Activated CD4-positive, alpha-beta T cell treated with anti-CD3 and anti-CD28 coated beads for 24 hours (primary cell): ENCODE measurements around the gene AGR3.

Source experiments
- DNase-seq, 2 donors: peaks; one replicate each; pipeline ENCODE4 v3.0.0-alpha.2; 2020; ENCODE audit warnings: low read depth in 2 of 2

Gene AGR3

GRCh38 chr7:16838386-16838785, 43.4 kb downstream of the AGR3 start:
- no peak for DNase-seq

- DNase-seq, result no peak
Observed at GRCh38 chr7:16836481-16836880, 45.3 kb downstream of the AGR3 start.

- DNase-seq, result no peak
Observed at GRCh38 chr7:16833373-16833772, 48.4 kb downstream of the AGR3 start.

- DNase-seq, result no peak
Observed at GRCh38 chr7:16826060-16826459, 55.7 kb downstream of the AGR3 start.

- DNase-seq, result no peak
Observed at GRCh38 chr7:16822029-16822428, 59.8 kb downstream of the AGR3 start.

- no peak for DNase-seq
Observed at GRCh38 chr7:16818732-16819131, 63.1 kb downstream of the AGR3 start.

GRCh38 chr7:16817536-16817935, 64.2 kb downstream of the AGR3 start:
- DNase-seq, result no peak

GRCh38 chr7:16816824-16817223, 65.0 kb downstream of the AGR3 start:
- no peak for DNase-seq

- DNase-seq, result no peak
Observed at GRCh38 chr7:16815001-16815400, 66.8 kb downstream of the AGR3 start.

GRCh38 chr7:16813232-16813616, 68.6 kb downstream of the AGR3 start:
- DNase-seq, result no peak

- DNase-seq, result no peak
Observed at GRCh38 chr7:16812542-16813231, 69.1 kb downstream of the AGR3 start.

- no peak for DNase-seq
Observed at GRCh38 chr7:16811551-16811950, 70.2 kb downstream of the AGR3 start.

GRCh38 chr7:16810573-16810972, 71.2 kb downstream of the AGR3 start:
- DNase-seq, result no peak

- DNase-seq, result no peak
Observed at GRCh38 chr7:16810112-16810511, 71.7 kb downstream of the AGR3 start.
